Glutamatergic neuron (in vitro differentiated cells): ENCODE measurements around the gene PLEK2. TPM values are rescaled to one million over a fixed set of nuclear protein-coding genes. Genes with fewer than 3 reads are reported as not detected.

Experiments
- DNase-seq: peaks from one replicate; pipeline ENCODE4 v3.0.0; 2022
- H3K27ac Mint-ChIP-seq: one replicate; pipeline ENCODE4 v1.8.0; 2020; ENCODE audit warnings: mild to moderate bottlenecking, mixed read lengths, inconsistent platforms; ENCODE audit not compliant: unreplicated experiment
- H3K27me3 Mint-ChIP-seq: one replicate; pipeline ENCODE4 v1.8.0; 2020; ENCODE audit warnings: mild to moderate bottlenecking, moderate library complexity, mixed read lengths, inconsistent platforms; ENCODE audit not compliant: unreplicated experiment
- H3K36me3 Mint-ChIP-seq: one replicate; pipeline ENCODE4 v1.8.0; 2020; ENCODE audit warnings: mild to moderate bottlenecking, mixed read lengths, inconsistent platforms; ENCODE audit not compliant: unreplicated experiment
- H3K4me1 Mint-ChIP-seq: one replicate; pipeline ENCODE4 v1.8.0; 2020; ENCODE audit warnings: mild to moderate bottlenecking, low read depth, mixed read lengths, inconsistent platforms; ENCODE audit not compliant: unreplicated experiment
- H3K4me3 Mint-ChIP-seq: one replicate; pipeline ENCODE4 v1.8.0; 2020; ENCODE audit warnings: mild to moderate bottlenecking, mixed read lengths, inconsistent platforms; ENCODE audit not compliant: unreplicated experiment
- H3K9me3 Mint-ChIP-seq: one replicate; pipeline ENCODE4 v1.8.0; 2020; ENCODE audit warnings: mild to moderate bottlenecking, moderate library complexity, mixed read lengths, inconsistent platforms; ENCODE audit not compliant: unreplicated experiment
- CTCF ChIP-seq: fragments of 200-600 bp; sonication (generic); IDR thresholded peaks from one replicate; pipeline ENCODE4 v1.5.0; 2021; ENCODE audit not compliant: partially characterized antibody, unreplicated experiment
- total RNA-seq: library from RNA; stranded (reverse); fragmentation: NEBNext Ultra II Directional; extraction: Animal tissue kit (Norgen Biotek cat#: 25700); gene quantifications from one replicate; pipeline ENCODE4 v1.2.1, GENCODE V29; 2021; ENCODE audit not compliant: unreplicated experiment

The PLEK2 gene
- total RNA-seq, 1 donor from 2014 or later: not detected

- H3K27ac Mint-ChIP-seq: peak overlapping the region; percentile 86
- no peaks in the 10 kb centered on the region for H3K36me3 Mint-ChIP-seq
- peaks cover 6% of the 10 kb centered on the region for H3K27me3 Mint-ChIP-seq
- H3K4me3 Mint-ChIP-seq: peak overlapping the region; percentile 99
- H3K9me3 Mint-ChIP-seq: peaks cover 12% of the 10 kb centered on the region
- no peak for TF ChIP-seq CTCF
- peaks cover 13% of the 10 kb centered on the region for H3K4me1 Mint-ChIP-seq
- DNase-seq: no peak
These were observed 51.3 kb downstream of the PLEK2 start for GRCh38 chr14:67360470-67361206.

- H3K27me3 Mint-ChIP-seq: peaks cover 6% of the 10 kb centered on the region
- peak within 1 kb of the TSS; percentile 99 for H3K4me3 Mint-ChIP-seq
- peak; percentile 79 for TF ChIP-seq CTCF
- H3K36me3 Mint-ChIP-seq: no peaks in the 10 kb centered on the region
- peak within 1 kb of the TSS; percentile 86 for H3K27ac Mint-ChIP-seq
- DNase-seq: peak; percentile 100
- peaks cover 13% of the 10 kb centered on the region for H3K4me1 Mint-ChIP-seq
- peaks cover 12% of the 10 kb centered on the region for H3K9me3 Mint-ChIP-seq
These were observed 52.0 kb downstream of the PLEK2 start, which contains the start of the genes ATP6V1D and EIF2S1 for GRCh38 chr14:67359775-67360469. Gene ATP6V1D (minus strand): TSS chr14:67359804. CDS start chr14:67359698, 106 bp downstream. Gene EIF2S1 (plus strand): TSS chr14:67360328. CDS start chr14:67364768, 4,440 bp downstream.

- Mint-ChIP-seq H3K27ac (peak overlapping the region; percentile 86), H3K27me3 (peaks cover 6% of the 10 kb centered on the region), H3K9me3 (peaks cover 12% of the 10 kb centered on the region), H3K36me3 (no peaks in the 10 kb centered on the region), H3K4me3 (peak overlapping the region; percentile 99), H3K4me1 (peaks cover 13% of the 10 kb centered on the region)
- no peak for DNase-seq
- TF ChIP-seq CTCF: no peak
These were observed 52.8 kb downstream of the PLEK2 start for GRCh38 chr14:67358924-67359774.

GRCh38 chr14:67357969-67358354, 54.0 kb downstream of the PLEK2 start:
- peaks cover 13% of the 10 kb centered on the region for H3K4me1 Mint-ChIP-seq
- peak overlapping the region; percentile 99 for H3K4me3 Mint-ChIP-seq
- no peak overlapping the region for H3K27ac Mint-ChIP-seq
- peaks cover 12% of the 10 kb centered on the region for H3K9me3 Mint-ChIP-seq
- H3K27me3 Mint-ChIP-seq: peaks cover 6% of the 10 kb centered on the region
- DNase-seq: no peak
- H3K36me3 Mint-ChIP-seq: no peaks in the 10 kb centered on the region
- TF ChIP-seq CTCF: no peak
